Osteocyte (in vitro differentiated cells): ENCODE measurements around the gene RPS17. TPM values are rescaled to one million over a fixed set of nuclear protein-coding genes. Genes with fewer than 3 reads are reported as not detected.

Source experiments
- total RNA-seq: library from RNA; stranded (reverse); gene quantifications from 2 replicates; pipeline ENCODE4 v1.2.1, GENCODE V29; 2021

RPS17 gene
- total RNA-seq, 1 donor from 2014 or later: 1,309 TPM

Other genes with a start within 250 kb of the RPS17 start
- 1.6 and 2.9 TPM in 2 replicates for gene GOLGA6L10, start 191.0 kb downstream of the RPS17 start, total RNA-seq
- gene GOLGA6L9, start 110.6 kb downstream of the RPS17 start, total RNA-seq: 2.6 and 2.8 TPM in 2 replicates
- gene CPEB1, start 106.9 kb upstream of the RPS17 start, total RNA-seq: 0.13 and 0.65 TPM in 2 replicates
- 0.51 TPM in 1 of 2 replicates, not detected in the other for gene AP3B2, start 169.4 kb upstream of the RPS17 start, total RNA-seq